ENCODE measurements around the gene CENPVL1.

GRCh38 chrX:51665981-51666380 is 44.3 kb upstream of the CENPVL1 start:
- no peak for TF ChIP-seq CTCF (IDR thresholded peaks at IDR 0.05; ENCODE audit: extremely low read depth in 1 of 2, insufficient read depth in 1 of 2, low read depth in 1 of 2, low read length in 2 of 2)
- TF ChIP-seq FOS (IDR thresholded peaks at IDR 0.05; ENCODE audit: borderline replicate concordance, insufficient read depth, low read length): no peak
- TF ChIP-seq MAX (IDR thresholded peaks at IDR 0.05; ENCODE audit: insufficient read depth, insufficient read length): no peak
- TF ChIP-seq POLR2A (IDR thresholded peaks at IDR 0.05; ENCODE audit: low read depth, low read length): no peak
- TF ChIP-seq MYC (IDR thresholded peaks at IDR 0.05; ENCODE audit: low read depth, low read length): no peak
- TF ChIP-seq EZH2 (IDR thresholded peaks at IDR 0.05; ENCODE audit: borderline replicate concordance, low read depth, low read length, severe bottlenecking): no peak
- no peak for TF ChIP-seq JUN (IDR thresholded peaks at IDR 0.05; ENCODE audit: borderline replicate concordance, insufficient read depth, insufficient read length, low read depth)
- TF ChIP-seq POLR2AphosphoS5 (IDR thresholded peaks at IDR 0.05; ENCODE audit: insufficient read depth, low read depth, low read length): no peak

All from endothelial cell of umbilical vein (primary cell).